Ishikawa (cell line): ENCODE measurements around the gene AUTS2.

Experiments
- CEBPB ChIP-seq: IDR thresholded peaks from 2 replicates; pipeline ENCODE4 v1.6.1; 2012
- CREB1 ChIP-seq: IDR thresholded peaks from 2 replicates; pipeline ENCODE4 v1.6.1; 2012; ENCODE audit warnings: low read depth
- EGR1 ChIP-seq: IDR thresholded peaks from 2 replicates; pipeline ENCODE4 v1.6.1; 2012
- EP300 ChIP-seq: IDR thresholded peaks from 2 replicates; pipeline ENCODE4 v1.6.1; 2012; ENCODE audit warnings: borderline replicate concordance
- FOXM1 ChIP-seq: IDR thresholded peaks from 2 replicates; pipeline ENCODE4 v1.6.1; 2012; ENCODE audit warnings: low read depth, borderline replicate concordance
- MAX ChIP-seq: IDR thresholded peaks from 2 replicates; pipeline ENCODE4 v1.6.1; 2012
- NFIC ChIP-seq: IDR thresholded peaks from 2 replicates; pipeline ENCODE4 v1.6.1; 2012
- RAD21 ChIP-seq: IDR thresholded peaks from 2 replicates; pipeline ENCODE4 v1.6.1; 2012; ENCODE audit warnings: low read depth
- REST ChIP-seq: IDR thresholded peaks from 2 replicates; pipeline ENCODE4 v1.6.1; 2012; ENCODE audit warnings: low read depth, mild to moderate bottlenecking
- TAF1 ChIP-seq: IDR thresholded peaks from 2 replicates; pipeline ENCODE4 v1.6.1; 2012; ENCODE audit warnings: low read depth, mild to moderate bottlenecking
- TCF12 ChIP-seq: IDR thresholded peaks from 2 replicates; pipeline ENCODE4 v1.6.1; 2012; ENCODE audit warnings: low read depth
- TEAD4 ChIP-seq: IDR thresholded peaks from 2 replicates; pipeline ENCODE4 v1.6.1; 2012
- USF1 ChIP-seq: IDR thresholded peaks from 2 replicates; pipeline ENCODE4 v1.6.1; 2012
- YY1 ChIP-seq: IDR thresholded peaks from 2 replicates; pipeline ENCODE4 v1.6.1; 2012; ENCODE audit warnings: low read depth
- ZBTB7A ChIP-seq: IDR thresholded peaks from 2 replicates; pipeline ENCODE4 v1.6.1; 2012; ENCODE audit warnings: low read depth

The AUTS2 gene

GRCh38 chr7:69847921-69848612 lies 249.8 kb downstream of the AUTS2 start:
- TF ChIP-seq REST = no peak
- no peak for TF ChIP-seq MAX
- TF ChIP-seq TAF1 = no peak
- no peak for TF ChIP-seq TCF12
- no peak for TF ChIP-seq NFIC
- TF ChIP-seq TEAD4 = no peak
- TF ChIP-seq CEBPB = no peak
- TF ChIP-seq EGR1 = no peak
- TF ChIP-seq RAD21 = no peak
- TF ChIP-seq ZBTB7A = no peak
- TF ChIP-seq YY1 = no peak
- TF ChIP-seq CREB1 = no peak
- no peak for TF ChIP-seq USF1
- no peak for TF ChIP-seq EP300

GRCh38 chr7:69849268-69849667 lies 251.0 kb downstream of the AUTS2 start:
- TF ChIP-seq TAF1 = no peak
- TF ChIP-seq YY1 = no peak
- TF ChIP-seq RAD21 = no peak
- TF ChIP-seq ZBTB7A = no peak
- no peak for TF ChIP-seq TCF12
- no peak for TF ChIP-seq EP300
- no peak for TF ChIP-seq REST
- no peak for TF ChIP-seq EGR1
- no peak for TF ChIP-seq NFIC
- TF ChIP-seq MAX = no peak
- no peak for TF ChIP-seq CREB1
- TF ChIP-seq TEAD4 = no peak
- TF ChIP-seq USF1 = no peak
- no peak for TF ChIP-seq FOXM1

GRCh38 chr7:69857014-69857413 lies 258.7 kb downstream of the AUTS2 start:
- TF ChIP-seq CEBPB (no peak), MAX (no peak)

GRCh38 chr7:69858471-69858870 lies 260.2 kb downstream of the AUTS2 start:
- no peak for TF ChIP-seq EP300
- no peak for TF ChIP-seq CEBPB
- TF ChIP-seq YY1 = no peak
- no peak for TF ChIP-seq USF1

GRCh38 chr7:69859342-69859741 lies 261.1 kb downstream of the AUTS2 start:
- no peak for TF ChIP-seq EP300
- no peak for TF ChIP-seq RAD21
- no peak for TF ChIP-seq TEAD4
- no peak for TF ChIP-seq EGR1
- no peak for TF ChIP-seq USF1
- TF ChIP-seq MAX = no peak
- TF ChIP-seq CREB1 = no peak
- no peak for TF ChIP-seq FOXM1
- no peak for TF ChIP-seq TAF1
- TF ChIP-seq ZBTB7A = no peak
- TF ChIP-seq NFIC = no peak
